Neural cell (in vitro differentiated cells): Measurements from ENCODE around the gene TOP2B.

ENCODE experiments used
- CTCF ChIP-seq: fragments of 450-650 bp; IDR thresholded peaks from 2 replicates; pipeline ENCODE4 v1.5.1; 2014; ENCODE audit warnings: antibody characterized with exemption, mild to moderate bottlenecking, moderate library complexity; ENCODE audit not compliant: poor library complexity, severe bottlenecking
- EP300 ChIP-seq: fragments of 450-650 bp; conservative IDR thresholded peaks from 2 replicates; pipeline ENCODE4 v1.6.1; 2014; ENCODE audit warnings: antibody characterized with exemption, mild to moderate bottlenecking, moderate library complexity; ENCODE audit not compliant: poor library complexity, severe bottlenecking
- POLR2AphosphoS5 ChIP-seq: IDR thresholded peaks from 2 replicates; pipeline ENCODE4 v1.6.1; 2012

GRCh38 chr3:25673738-25674298 is 9.1 kb upstream of the TOP2B start:
- TF ChIP-seq CTCF (no peak), POLR2AphosphoS5 (no peak), EP300 (no peak)
